Nephron progenitor cell (in vitro differentiated cells): Measurements from ENCODE around the gene SRSF8.
"Not testable (repeated sequence)": the region's sequence is repeated elsewhere in the genome, so short reads cannot be mapped to it uniquely, and the experiment has no call there.

Source experiments
- DNase-seq: peaks from one replicate; pipeline ENCODE4 v3.0.0; 2021
- H3K27ac Mint-ChIP-seq: 2 replicates; pipeline ENCODE4 v1.8.0; 2021; ENCODE audit warnings: mild to moderate bottlenecking, moderate library complexity, mixed read lengths
- H3K27me3 Mint-ChIP-seq: 2 replicates; pipeline ENCODE4 v1.8.0; 2021; ENCODE audit warnings: mild to moderate bottlenecking, low read depth, mixed read lengths; ENCODE audit not compliant: poor library complexity
- H3K36me3 Mint-ChIP-seq: 2 replicates; pipeline ENCODE4 v1.8.0; 2021; ENCODE audit warnings: low read depth, mixed read lengths
- H3K4me1 Mint-ChIP-seq: 2 replicates; pipeline ENCODE4 v1.8.0; 2021; ENCODE audit warnings: mixed read lengths
- H3K4me3 Mint-ChIP-seq: 2 replicates; pipeline ENCODE4 v1.8.0; 2021; ENCODE audit warnings: mild to moderate bottlenecking, moderate library complexity, mixed read lengths
- H3K9me3 Mint-ChIP-seq: 2 replicates; pipeline ENCODE4 v1.8.0; 2021; ENCODE audit warnings: mild to moderate bottlenecking, moderate library complexity, mixed read lengths
- TF ChIP-seq, protein P1 (sequence below): fragments of 200-600 bp; sonication (generic); IDR thresholded peaks from 2 replicates; pipeline ENCODE4 v1.5.0; 2021; ENCODE audit warnings: antibody characterized with exemption

Gene SRSF8, protein sequence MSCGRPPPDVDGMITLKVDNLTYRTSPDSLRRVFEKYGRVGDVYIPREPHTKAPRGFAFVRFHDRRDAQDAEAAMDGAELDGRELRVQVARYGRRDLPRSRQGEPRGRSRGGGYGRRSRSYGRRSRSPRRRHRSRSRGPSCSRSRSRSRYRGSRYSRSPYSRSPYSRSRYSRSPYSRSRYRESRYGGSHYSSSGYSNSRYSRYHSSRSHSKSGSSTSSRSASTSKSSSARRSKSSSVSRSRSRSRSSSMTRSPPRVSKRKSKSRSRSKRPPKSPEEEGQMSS

GRCh38 chr11:95066716-95067038 is at the start of gene SRSF8:
Gene SRSF8, plus strand, starts transcription at chr11:95066919. Its CDS starts 308 bp downstream, at chr11:95067227.
- H3K27ac Mint-ChIP-seq, result peak within 1 kb of the TSS; percentile 95
- H3K4me1 Mint-ChIP-seq, result peaks cover 22% of the 10 kb centered on the region
- peaks cover 15% of the 10 kb centered on the region for H3K27me3 Mint-ChIP-seq
- H3K36me3 Mint-ChIP-seq, result peaks cover 6% of the 10 kb centered on the region
- no peak for DNase-seq
- TF ChIP-seq, protein P1, sequence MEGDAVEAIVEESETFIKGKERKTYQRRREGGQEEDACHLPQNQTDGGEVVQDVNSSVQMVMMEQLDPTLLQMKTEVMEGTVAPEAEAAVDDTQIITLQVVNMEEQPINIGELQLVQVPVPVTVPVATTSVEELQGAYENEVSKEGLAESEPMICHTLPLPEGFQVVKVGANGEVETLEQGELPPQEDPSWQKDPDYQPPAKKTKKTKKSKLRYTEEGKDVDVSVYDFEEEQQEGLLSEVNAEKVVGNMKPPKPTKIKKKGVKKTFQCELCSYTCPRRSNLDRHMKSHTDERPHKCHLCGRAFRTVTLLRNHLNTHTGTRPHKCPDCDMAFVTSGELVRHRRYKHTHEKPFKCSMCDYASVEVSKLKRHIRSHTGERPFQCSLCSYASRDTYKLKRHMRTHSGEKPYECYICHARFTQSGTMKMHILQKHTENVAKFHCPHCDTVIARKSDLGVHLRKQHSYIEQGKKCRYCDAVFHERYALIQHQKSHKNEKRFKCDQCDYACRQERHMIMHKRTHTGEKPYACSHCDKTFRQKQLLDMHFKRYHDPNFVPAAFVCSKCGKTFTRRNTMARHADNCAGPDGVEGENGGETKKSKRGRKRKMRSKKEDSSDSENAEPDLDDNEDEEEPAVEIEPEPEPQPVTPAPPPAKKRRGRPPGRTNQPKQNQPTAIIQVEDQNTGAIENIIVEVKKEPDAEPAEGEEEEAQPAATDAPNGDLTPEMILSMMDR, result no peak
- no peaks in the 10 kb centered on the region for H3K9me3 Mint-ChIP-seq
- H3K4me3 Mint-ChIP-seq, result peak within 1 kb of the TSS; percentile 97

DNA sequence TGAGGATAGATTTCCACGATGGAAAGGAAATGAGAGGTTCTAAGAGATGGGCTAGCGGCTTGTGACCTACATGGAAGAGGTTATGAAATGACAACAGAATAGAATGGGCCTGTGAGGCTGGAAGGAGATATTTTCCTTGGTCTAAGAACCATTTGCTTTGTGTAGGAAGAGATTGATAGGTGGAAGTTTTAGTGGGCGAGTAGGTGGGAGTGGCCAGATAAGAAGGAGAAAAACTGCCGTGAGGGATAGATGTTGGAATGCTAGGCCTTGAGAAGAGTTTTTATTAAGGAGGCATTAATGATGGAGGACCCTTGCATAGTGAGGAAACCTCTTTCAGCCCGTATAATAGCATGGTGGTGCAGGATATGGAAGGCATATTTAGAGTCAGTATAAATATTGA is 45.3 kb upstream of the SRSF8 start:
- H3K4me1 Mint-ChIP-seq, DNase-seq, H3K4me3 Mint-ChIP-seq, H3K9me3 Mint-ChIP-seq, H3K27ac Mint-ChIP-seq, H3K36me3 Mint-ChIP-seq, H3K27me3 Mint-ChIP-seq: not testable (repeated sequence)

GRCh38 chr11:95024958-95025357 is 41.8 kb upstream of the SRSF8 start, which contains the start of gene KDM4E:
Gene KDM4E, plus strand, starts transcription at chr11:95025258. Its CDS starts 300 bp downstream, at chr11:95025558.
- Mint-ChIP-seq H3K27me3 (peaks cover 5% of the 10 kb centered on the region), H3K27ac (no peak within 1 kb of the TSS), H3K9me3 (no peaks in the 10 kb centered on the region), H3K4me3 (no peak within 1 kb of the TSS), H3K36me3 (no peaks in the 10 kb centered on the region), H3K4me1 (no peaks in the 10 kb centered on the region)
- TF ChIP-seq, protein P1, result no peak
- no peak for DNase-seq

DNA sequence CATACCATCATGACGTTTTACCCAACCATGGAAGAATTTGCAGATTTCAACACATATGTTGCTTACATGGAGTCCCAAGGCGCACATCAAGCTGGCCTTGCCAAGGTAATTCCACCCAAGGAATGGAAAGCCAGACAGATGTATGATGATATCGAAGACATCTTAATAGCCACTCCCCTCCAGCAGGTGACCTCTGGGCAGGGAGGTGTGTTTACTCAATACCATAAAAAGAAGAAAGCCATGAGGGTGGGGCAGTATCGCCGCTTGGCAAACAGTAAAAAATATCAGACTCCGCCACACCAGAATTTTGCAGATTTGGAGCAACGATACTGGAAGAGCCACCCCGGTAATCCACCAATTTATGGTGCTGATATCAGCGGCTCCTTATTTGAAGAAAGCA is 41.1 kb upstream of the SRSF8 start:
- H3K9me3 Mint-ChIP-seq, H3K36me3 Mint-ChIP-seq, H3K4me1 Mint-ChIP-seq, DNase-seq, H3K27ac Mint-ChIP-seq, H3K27me3 Mint-ChIP-seq, H3K4me3 Mint-ChIP-seq: not testable (repeated sequence)

GRCh38 chr11:95028357-95028756 is 38.4 kb upstream of the SRSF8 start:
- H3K27ac Mint-ChIP-seq, result no peak overlapping the region
- peaks cover 13% of the 10 kb centered on the region for H3K27me3 Mint-ChIP-seq
- H3K4me1 Mint-ChIP-seq, result no peaks in the 10 kb centered on the region
- H3K4me3 Mint-ChIP-seq, result no peak overlapping the region
- DNase-seq, result no peak
- no peaks in the 10 kb centered on the region for H3K9me3 Mint-ChIP-seq
- TF ChIP-seq, protein P1, result no peak
- H3K36me3 Mint-ChIP-seq, result no peaks in the 10 kb centered on the region

- Mint-ChIP-seq H3K36me3 (no peaks in the 10 kb centered on the region), H3K27me3 (peaks cover 8% of the 10 kb centered on the region), H3K4me3 (no peak overlapping the region), H3K4me1 (no peaks in the 10 kb centered on the region), H3K9me3 (peaks cover 2% of the 10 kb centered on the region), H3K27ac (no peak overlapping the region)
- DNase-seq, result no peak
- TF ChIP-seq, protein P1, result no peak
Measured at GRCh38 chr11:95033051-95033450, 33.7 kb upstream of the SRSF8 start.

DNA sequence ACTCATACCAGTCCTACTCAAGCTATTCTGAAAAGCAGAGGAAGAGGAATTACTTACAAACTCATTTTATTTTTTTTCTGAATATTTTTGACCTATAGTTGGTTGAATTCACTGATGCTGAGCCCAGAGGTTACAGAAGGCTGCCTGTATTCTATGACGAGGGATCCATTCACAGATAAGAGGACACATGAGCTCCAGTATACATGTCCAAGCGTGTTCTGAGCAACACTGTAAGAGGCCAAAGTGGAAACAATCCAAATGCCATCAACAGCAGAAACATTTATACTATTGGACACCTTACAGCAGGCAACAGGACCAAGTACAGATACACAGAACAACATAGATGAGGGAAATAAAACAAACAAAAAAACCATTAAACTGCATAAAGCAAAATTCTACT is 31.4 kb upstream of the SRSF8 start:
- Mint-ChIP-seq H3K4me1 (no peaks in the 10 kb centered on the region), H3K27ac (no peak overlapping the region)
- TF ChIP-seq, protein P1, result no peak

GRCh38 chr11:95037356-95038035 is 29.2 kb upstream of the SRSF8 start:
- H3K27ac Mint-ChIP-seq, DNase-seq, H3K4me1 Mint-ChIP-seq, H3K36me3 Mint-ChIP-seq, H3K4me3 Mint-ChIP-seq, H3K9me3 Mint-ChIP-seq: not testable (repeated sequence)
- peaks cover 11% of the 10 kb centered on the region for H3K27me3 Mint-ChIP-seq

More for the DNA sequence above, 31.4 kb upstream of the SRSF8 start:
- Mint-ChIP-seq H3K4me3 (no peak overlapping the region), H3K9me3 (peaks cover 5% of the 10 kb centered on the region), H3K36me3 (no peaks in the 10 kb centered on the region), H3K27me3 (peaks cover 10% of the 10 kb centered on the region)
- no peak for DNase-seq
